ENCODE data around the gene STAM2. TPM values are rescaled to one million over a fixed set of nuclear protein-coding genes. Genes with fewer than 3 reads are reported as not detected.

Gene STAM2
- total RNA-seq, 6 experiments from 2014 or later = 12.1 to 18.6 (median 14.2) TPM

- intact Hi-C loops (cut with DNase I) = no loop called here
- TF ChIP-seq CTCF (IDR thresholded peaks at IDR 0.05) (no peak), POLR2A (IDR thresholded peaks at IDR 0.05) (no peak)
- Histone ChIP-seq H3K4me3 (no peak overlapping the region), H3K27ac (no peak overlapping the region), H3K9me3 (no peaks in the 10 kb centered on the region), H3K4me1 (no peaks in the 10 kb centered on the region), H3K36me3 (no peaks in the 10 kb centered on the region), H3K27me3 (no peaks in the 10 kb centered on the region)
- WGBS (ENCODE audit: insufficient coverage, low coverage, low lambda C conversion rate, missing lambda C conversion rate) = 95% methylated on average over 1 of the region's 2 CpGs
- no peak for DNase-seq
- ATAC-seq = no peak
Measured at GRCh38 chr2:152086231-152086630, 89.3 kb downstream of the STAM2 start.

GRCh38 chr2:152084076-152084475, 91.5 kb downstream of the STAM2 start:
- whole genome bisulfite sequencing (ENCODE audit: insufficient coverage, low coverage, low lambda C conversion rate, missing lambda C conversion rate) = 55% methylated on average over 6 of the region's 6 CpGs
- Histone ChIP-seq H3K9me3 (no peaks in the 10 kb centered on the region), H3K4me1 (no peaks in the 10 kb centered on the region), H3K4me3 (no peak overlapping the region), H3K27me3 (no peaks in the 10 kb centered on the region), H3K27ac (no peak overlapping the region), H3K36me3 (no peaks in the 10 kb centered on the region)
- ATAC-seq (no peak), DNase-seq (no peak)
- intact Hi-C loops (cut with DNase I) = no loop called here
- TF ChIP-seq POLR2A (IDR thresholded peaks at IDR 0.05) (no peak), CTCF (IDR thresholded peaks at IDR 0.05) (no peak)

- DNase-seq = no peak
- no peaks in the 10 kb centered on the region for H3K4me1 ChIP-seq
- no peak overlapping the region for H3K4me3 ChIP-seq
- intact Hi-C loops (cut with DNase I) = no loop called here
- 68% methylated on average over 6 of the region's 6 CpGs for WGBS (ENCODE audit: insufficient coverage, low coverage, low lambda C conversion rate, missing lambda C conversion rate)
- no peaks in the 10 kb centered on the region for H3K9me3 ChIP-seq
- no peak overlapping the region for H3K27ac ChIP-seq
- no peaks in the 10 kb centered on the region for H3K36me3 ChIP-seq
- no peak for ATAC-seq
- TF ChIP-seq POLR2A (IDR thresholded peaks at IDR 0.05) (no peak), CTCF (IDR thresholded peaks at IDR 0.05) (no peak)
- no peaks in the 10 kb centered on the region for H3K27me3 ChIP-seq
Measured at GRCh38 chr2:152083202-152083875, 92.2 kb downstream of the STAM2 start.

- TF ChIP-seq CTCF (IDR thresholded peaks at IDR 0.05) = no peak
- no peak for TF ChIP-seq POLR2A (IDR thresholded peaks at IDR 0.05)
- H3K4me3 ChIP-seq = no peak overlapping the region
- H3K4me1 ChIP-seq = no peaks in the 10 kb centered on the region
- H3K27me3 ChIP-seq = no peaks in the 10 kb centered on the region
- DNase-seq (no peak), ATAC-seq (no peak)
- no peaks in the 10 kb centered on the region for H3K36me3 ChIP-seq
- no peak overlapping the region for H3K27ac ChIP-seq
- intact Hi-C loops (cut with DNase I) = no loop called here
- no peaks in the 10 kb centered on the region for H3K9me3 ChIP-seq
- 52% methylated on average over 2 of the region's 2 CpGs for WGBS (ENCODE audit: insufficient coverage, low coverage, low lambda C conversion rate, missing lambda C conversion rate)
Measured at GRCh38 chr2:152078662-152079061, 96.9 kb downstream of the STAM2 start.
